Prostate gland (tissue), 2 donors: ENCODE data around the gene SYT4.
"Not testable (repeated sequence)": the region's sequence is repeated elsewhere in the genome, so short reads cannot be mapped to it uniquely, and the experiment has no call there.

ENCODE experiments used
- POLR2A ChIP-seq: fragments of 450-650 bp; IDR thresholded peaks from one replicate; pipeline ENCODE4 v1.6.1; 2016; ENCODE audit warnings: antibody characterized with exemption, mild to moderate bottlenecking
- POLR2AphosphoS5 ChIP-seq: sonication (generic); formaldehyde crosslinking; IDR thresholded peaks from one replicate; pipeline ENCODE4 v1.6.1; 2017; ENCODE audit warnings: antibody characterized with exemption
- TF ChIP-seq, protein P1 (sequence below), 4 experiments: fragments of 200-600 bp in 2 of 4; fragments of 450-650 bp in 2 of 4; sonication (generic) in 2 of 4; IDR thresholded peaks; 1 replicate in 3 of 4; 2 replicates in 1 of 4; pipeline ENCODE4 v1.5.1; 2016 to 2019; ENCODE audit warnings: antibody characterized with exemption in 4 of 4, mild to moderate bottlenecking in 2 of 4, moderate library complexity in 2 of 4

- TF ChIP-seq POLR2AphosphoS5, POLR2A: not testable (repeated sequence)
- TF ChIP-seq, protein P1, sequence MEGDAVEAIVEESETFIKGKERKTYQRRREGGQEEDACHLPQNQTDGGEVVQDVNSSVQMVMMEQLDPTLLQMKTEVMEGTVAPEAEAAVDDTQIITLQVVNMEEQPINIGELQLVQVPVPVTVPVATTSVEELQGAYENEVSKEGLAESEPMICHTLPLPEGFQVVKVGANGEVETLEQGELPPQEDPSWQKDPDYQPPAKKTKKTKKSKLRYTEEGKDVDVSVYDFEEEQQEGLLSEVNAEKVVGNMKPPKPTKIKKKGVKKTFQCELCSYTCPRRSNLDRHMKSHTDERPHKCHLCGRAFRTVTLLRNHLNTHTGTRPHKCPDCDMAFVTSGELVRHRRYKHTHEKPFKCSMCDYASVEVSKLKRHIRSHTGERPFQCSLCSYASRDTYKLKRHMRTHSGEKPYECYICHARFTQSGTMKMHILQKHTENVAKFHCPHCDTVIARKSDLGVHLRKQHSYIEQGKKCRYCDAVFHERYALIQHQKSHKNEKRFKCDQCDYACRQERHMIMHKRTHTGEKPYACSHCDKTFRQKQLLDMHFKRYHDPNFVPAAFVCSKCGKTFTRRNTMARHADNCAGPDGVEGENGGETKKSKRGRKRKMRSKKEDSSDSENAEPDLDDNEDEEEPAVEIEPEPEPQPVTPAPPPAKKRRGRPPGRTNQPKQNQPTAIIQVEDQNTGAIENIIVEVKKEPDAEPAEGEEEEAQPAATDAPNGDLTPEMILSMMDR (IDR thresholded peaks at IDR 0.05), result not testable (repeated sequence)
These were observed 8.9 kb upstream of the SYT4 start for GRCh38 chr18:43286187-43286586.
